HUES64 (cell line): ENCODE results near the gene HTR2B.
"Not testable (repeated sequence)": the region's sequence is repeated elsewhere in the genome, so short reads cannot be mapped to it uniquely, and the experiment has no call there.

ENCODE experiments used
- H3K27ac ChIP-seq: 2 replicates; pipeline ENCODE4 v1.7.0; 2013; ENCODE audit warnings: low read depth, low read length, inconsistent platforms
- H3K27me3 ChIP-seq: 2 replicates; pipeline ENCODE4 v1.6.1; 2013; ENCODE audit warnings: mild to moderate bottlenecking, low read length; ENCODE audit not compliant: insufficient read depth
- H3K36me3 ChIP-seq: 2 replicates; pipeline ENCODE4 v1.6.1; 2013; ENCODE audit warnings: mild to moderate bottlenecking, low read length; ENCODE audit not compliant: insufficient read depth
- H3K4me1 ChIP-seq: 2 replicates; pipeline ENCODE4 v1.6.1; 2013; ENCODE audit warnings: mild to moderate bottlenecking, low read length, moderate library complexity; ENCODE audit not compliant: insufficient read depth
- H3K4me3 ChIP-seq: 2 replicates; pipeline ENCODE4 v1.5.1; 2013; ENCODE audit warnings: mild to moderate bottlenecking, low read length, moderate library complexity
- H3K9ac ChIP-seq: 2 replicates; pipeline ENCODE4 v1.6.1; 2013; ENCODE audit warnings: mild to moderate bottlenecking, low read depth, low read length
- H3K9me3 ChIP-seq: 2 replicates; pipeline ENCODE4 v1.6.1; 2013; ENCODE audit warnings: low read depth, low read length; ENCODE audit not compliant: insufficient read depth
- WGBS: fragments of 150-250, 120-280 bp; methylation state at CpG from one replicate; pipeline ENCODE4 v1.1.7; 2013; ENCODE audit warnings: missing lambda C conversion rate; 5-methylcytosine and 5-hydroxymethylcytosine counted together

The HTR2B gene

DNA sequence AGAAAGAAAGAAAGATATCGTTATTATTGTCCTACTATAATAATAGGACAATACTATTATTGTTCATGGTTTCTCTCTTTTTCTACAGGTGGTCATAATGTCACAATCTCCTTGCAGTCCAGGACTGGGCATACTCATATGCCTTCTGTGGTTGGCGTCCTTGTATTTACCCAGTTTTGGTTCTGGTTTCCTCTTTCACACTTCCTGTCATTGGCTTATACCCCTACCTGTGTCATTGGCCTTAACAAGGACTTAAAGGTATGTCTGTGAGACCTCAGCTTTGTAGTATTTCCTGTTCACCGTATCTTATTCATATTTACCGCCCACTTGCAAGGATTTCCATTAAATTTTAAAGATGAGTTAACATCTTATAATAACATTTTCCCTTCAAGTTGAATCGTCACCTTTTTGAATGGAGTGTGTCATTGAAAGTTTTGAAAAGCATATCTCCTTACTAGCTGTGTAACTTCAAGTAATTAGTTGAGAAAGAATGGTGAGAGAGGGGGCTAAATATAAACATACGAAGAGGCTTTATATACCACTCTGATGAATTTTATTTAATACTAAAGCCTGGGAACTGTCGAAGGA, 36.5 kb upstream of the HTR2B start:
- peaks cover 54% of the 10 kb centered on the region for H3K36me3 ChIP-seq
- no peak overlapping the region for H3K4me3 ChIP-seq
- H3K27ac ChIP-seq = no peak overlapping the region
- no peaks in the 10 kb centered on the region for H3K27me3 ChIP-seq
- peaks cover 26% of the 10 kb centered on the region for H3K4me1 ChIP-seq
- no peak overlapping the region for H3K9ac ChIP-seq
- no peaks in the 10 kb centered on the region for H3K9me3 ChIP-seq
- WGBS = 95% methylated on average over 3 of the region's 7 CpGs

- Histone ChIP-seq H3K4me1 (peaks cover 26% of the 10 kb centered on the region), H3K27ac (no peak overlapping the region), H3K27me3 (no peaks in the 10 kb centered on the region), H3K9ac (no peak overlapping the region), H3K9me3 (no peaks in the 10 kb centered on the region), H3K4me3 (no peak overlapping the region), H3K36me3 (peaks cover 53% of the 10 kb centered on the region)
- WGBS = 94% methylated on average over 5 of the region's 5 CpGs
Measured at GRCh38 chr2:231160701-231161100, 35.9 kb upstream of the HTR2B start.

DNA sequence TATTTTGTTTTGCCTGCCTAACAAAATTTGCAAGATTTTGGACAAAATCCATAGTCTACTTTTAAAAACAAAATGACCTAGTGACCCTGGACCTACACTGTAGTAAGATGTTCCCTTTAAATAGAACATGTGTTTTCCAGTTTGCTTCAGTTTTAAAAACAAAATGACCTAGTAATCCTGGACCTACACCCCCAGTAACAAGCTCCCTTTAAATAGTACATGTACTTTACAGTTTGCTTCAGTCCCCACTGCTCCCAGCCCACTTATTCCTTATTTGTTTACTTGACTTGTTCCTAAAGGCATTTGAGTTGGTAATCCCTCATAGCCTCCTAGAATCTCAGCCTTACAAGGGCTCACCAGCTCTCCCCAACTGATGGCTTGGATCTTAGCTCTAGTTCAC, 34.5 kb upstream of the HTR2B start:
- peaks cover 53% of the 10 kb centered on the region for H3K36me3 ChIP-seq
- no peaks in the 10 kb centered on the region for H3K9me3 ChIP-seq
- no peaks in the 10 kb centered on the region for H3K27me3 ChIP-seq
- no peak overlapping the region for H3K27ac ChIP-seq
- H3K9ac ChIP-seq = no peak overlapping the region
- no peak overlapping the region for H3K4me3 ChIP-seq
- H3K4me1 ChIP-seq = peaks cover 25% of the 10 kb centered on the region

GRCh38 chr2:231152800-231153557, 28.1 kb upstream of the HTR2B start:
- 96% methylated on average over 8 of the region's 8 CpGs for WGBS
- no peaks in the 10 kb centered on the region for H3K27me3 ChIP-seq
- no peaks in the 10 kb centered on the region for H3K4me1 ChIP-seq
- H3K36me3 ChIP-seq = peaks cover 69% of the 10 kb centered on the region
- H3K27ac ChIP-seq = no peak overlapping the region
- H3K9ac ChIP-seq = no peak overlapping the region
- no peaks in the 10 kb centered on the region for H3K9me3 ChIP-seq
- no peak overlapping the region for H3K4me3 ChIP-seq

DNA sequence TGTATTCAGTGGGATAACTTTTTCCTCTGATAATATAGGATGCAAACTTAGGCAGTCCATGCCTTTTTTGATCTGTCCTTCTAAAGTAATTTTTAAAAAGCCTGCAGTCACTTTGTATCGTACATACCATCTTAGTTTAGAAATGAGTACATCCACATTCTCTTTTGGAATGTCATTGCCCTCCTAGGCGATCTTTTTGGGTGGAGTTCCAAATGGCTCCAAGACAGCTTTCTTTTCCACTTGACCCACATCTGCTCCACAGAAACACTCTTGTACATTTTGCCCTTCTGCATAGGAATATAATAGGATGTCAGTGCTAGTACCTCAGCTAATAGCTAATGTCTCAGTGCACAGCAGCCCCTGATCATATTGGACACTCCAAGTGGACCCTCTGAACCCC, 21.8 kb upstream of the HTR2B start:
- Histone ChIP-seq H3K36me3 (peaks cover 63% of the 10 kb centered on the region), H3K9ac (no peak overlapping the region), H3K4me3 (no peak overlapping the region), H3K4me1 (no peaks in the 10 kb centered on the region), H3K27me3 (no peaks in the 10 kb centered on the region), H3K9me3 (no peaks in the 10 kb centered on the region), H3K27ac (no peak overlapping the region)
- 94% methylated on average over 2 of the region's 2 CpGs for WGBS

- Histone ChIP-seq H3K27ac (no peak overlapping the region), H3K27me3 (no peaks in the 10 kb centered on the region), H3K9ac (no peak overlapping the region), H3K36me3 (peaks cover 57% of the 10 kb centered on the region), H3K4me1 (no peaks in the 10 kb centered on the region), H3K4me3 (no peak overlapping the region), H3K9me3 (no peaks in the 10 kb centered on the region)
- no CpG with 5 or more reads among the region's 6 CpGs for WGBS
Measured at GRCh38 chr2:231144896-231145295, 20.1 kb upstream of the HTR2B start.

DNA sequence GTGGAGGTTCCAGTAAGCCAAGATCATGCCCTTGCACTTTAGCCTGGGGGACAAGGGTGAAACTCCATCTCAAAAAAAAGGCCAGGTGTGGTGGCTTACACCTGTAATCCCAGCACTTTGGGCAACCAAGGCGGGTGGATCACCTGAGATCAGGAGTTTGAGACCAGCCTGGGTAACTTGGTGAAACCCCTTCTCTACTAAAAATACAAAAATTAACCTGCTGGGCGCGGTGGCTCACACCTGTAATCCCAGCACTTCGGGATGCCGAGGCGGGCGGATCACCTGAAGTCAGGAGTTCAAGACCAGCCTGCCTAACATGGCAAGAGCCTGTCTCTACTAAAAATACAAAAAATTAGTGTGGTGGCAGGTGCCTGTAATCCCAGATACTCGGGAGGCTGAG, 16.0 kb upstream of the HTR2B start:
- not testable (repeated sequence) for H3K27me3 ChIP-seq, H3K4me3 ChIP-seq, H3K9ac ChIP-seq, H3K4me1 ChIP-seq, H3K9me3 ChIP-seq, H3K27ac ChIP-seq
- WGBS = 98% methylated on average over 8 of the region's 8 CpGs
- peaks cover 31% of the 10 kb centered on the region for H3K36me3 ChIP-seq

DNA sequence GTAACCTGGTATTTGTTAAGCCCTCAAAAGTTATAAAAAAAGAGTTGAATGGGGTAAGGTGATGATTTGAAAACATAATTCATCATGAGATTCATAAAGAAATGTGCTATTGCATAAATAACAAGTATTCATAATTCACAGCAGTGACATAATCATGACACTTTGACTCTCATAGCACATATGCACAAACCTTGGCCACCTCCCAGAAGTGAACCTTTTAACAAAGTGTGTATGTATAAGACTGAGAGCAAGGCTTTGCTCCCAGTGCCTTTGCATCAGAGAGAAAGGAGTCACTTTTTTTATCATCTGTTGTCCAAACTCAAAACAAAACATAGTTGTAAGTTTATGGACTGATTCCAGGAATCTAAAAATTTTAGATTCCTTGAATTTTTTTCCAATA, 15.0 kb upstream of the HTR2B start:
- Histone ChIP-seq H3K4me1 (no peaks in the 10 kb centered on the region), H3K4me3 (no peak overlapping the region), H3K9me3 (no peaks in the 10 kb centered on the region), H3K27ac (no peak overlapping the region), H3K27me3 (no peaks in the 10 kb centered on the region), H3K9ac (no peak overlapping the region), H3K36me3 (peaks cover 26% of the 10 kb centered on the region)

DNA sequence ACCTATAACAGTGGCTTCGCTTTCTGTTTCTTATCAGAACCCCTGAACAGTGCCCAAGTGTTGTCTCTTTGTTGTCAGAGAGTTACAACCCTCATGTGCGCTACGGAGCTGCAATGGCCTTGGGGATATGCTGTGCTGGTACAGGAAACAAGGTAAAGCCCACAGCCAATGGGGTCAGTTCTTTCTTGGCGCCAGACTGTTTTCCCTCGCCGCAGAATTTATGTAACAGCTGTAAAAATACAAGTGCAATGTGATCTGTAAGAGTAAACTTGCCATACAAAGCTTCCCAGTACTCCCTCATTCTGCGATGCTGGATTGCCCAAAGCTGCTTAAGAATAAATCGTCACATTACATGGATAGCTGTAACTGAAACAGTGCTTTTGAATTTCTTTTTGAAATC, 13.9 kb upstream of the HTR2B start:
- WGBS = 97% methylated on average over 8 of the region's 8 CpGs
- Histone ChIP-seq H3K9ac (no peak overlapping the region), H3K27ac (no peak overlapping the region), H3K9me3 (no peaks in the 10 kb centered on the region), H3K36me3 (peaks cover 19% of the 10 kb centered on the region), H3K27me3 (no peaks in the 10 kb centered on the region), H3K4me1 (peaks cover under 1% of the 10 kb centered on the region; the same call in 1 of the 2 replicates), H3K4me3 (no peak overlapping the region)

- Histone ChIP-seq H3K4me1 (peaks cover 10% of the 10 kb centered on the region; the same call in 1 of the 2 replicates), H3K27me3 (no peaks in the 10 kb centered on the region), H3K4me3 (no peak overlapping the region), H3K9ac (no peak overlapping the region), H3K27ac (no peak overlapping the region), H3K9me3 (no peaks in the 10 kb centered on the region), H3K36me3 (peaks cover 15% of the 10 kb centered on the region)
- 97% methylated on average over 1 of the region's 1 CpG for WGBS
Measured at GRCh38 chr2:231134910-231135655, 10.2 kb upstream of the HTR2B start.

DNA sequence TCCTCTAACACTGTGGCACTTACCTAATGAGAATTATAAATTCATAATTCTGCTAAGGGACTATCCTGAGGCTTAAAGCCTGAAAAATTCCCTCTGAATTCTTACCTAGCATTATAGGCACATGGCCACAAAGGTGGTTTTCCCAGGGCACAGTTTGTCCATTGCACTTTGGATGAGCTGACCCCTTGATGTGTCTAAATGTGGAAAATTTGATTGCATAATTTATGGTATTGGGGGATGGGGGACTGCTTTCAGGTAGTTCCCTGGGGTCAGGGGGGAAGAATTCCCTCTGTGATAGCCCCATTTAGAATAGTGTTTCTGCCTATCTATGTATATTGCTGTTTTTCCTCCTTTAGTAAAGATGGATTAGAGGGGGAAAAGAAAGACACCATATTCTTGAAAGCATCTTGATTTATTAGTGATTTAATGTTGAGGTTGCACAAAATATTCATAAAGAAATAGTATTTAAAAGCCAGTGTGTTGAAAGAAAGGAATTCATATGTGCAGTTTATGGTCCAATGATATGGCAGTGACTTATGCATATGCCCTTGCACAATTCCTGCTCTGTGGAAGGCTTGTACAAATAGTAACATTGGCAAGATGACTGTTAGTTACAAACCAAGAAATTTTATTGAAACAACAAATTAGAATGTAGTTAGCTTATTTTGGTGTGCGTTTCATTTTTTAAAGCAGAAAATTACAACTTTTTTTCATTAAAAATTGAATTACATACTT, 8.7 kb upstream of the HTR2B start:
- Histone ChIP-seq H3K27me3 (no peaks in the 10 kb centered on the region), H3K9ac (no peak overlapping the region), H3K27ac (no peak overlapping the region), H3K9me3 (no peaks in the 10 kb centered on the region), H3K4me1 (peaks cover 11% of the 10 kb centered on the region; the same call in 1 of the 2 replicates), H3K4me3 (no peak overlapping the region), H3K36me3 (peaks cover under 1% of the 10 kb centered on the region; the same call in 1 of the 2 replicates)
- WGBS = no CpG with 5 or more reads among the region's 1 CpG
